ENCODE measurements around the gene MED13L. TPM values are rescaled to one million over a fixed set of nuclear protein-coding genes. Genes with fewer than 3 reads are reported as not detected.

The MED13L gene
- total RNA-seq, 1 donor from 2014 or later = 141 TPM

- peaks cover 50% of the 10 kb centered on the region for H3K4me1 Mint-ChIP-seq (ENCODE audit: low read depth)
- TF ChIP-seq, protein P1, sequence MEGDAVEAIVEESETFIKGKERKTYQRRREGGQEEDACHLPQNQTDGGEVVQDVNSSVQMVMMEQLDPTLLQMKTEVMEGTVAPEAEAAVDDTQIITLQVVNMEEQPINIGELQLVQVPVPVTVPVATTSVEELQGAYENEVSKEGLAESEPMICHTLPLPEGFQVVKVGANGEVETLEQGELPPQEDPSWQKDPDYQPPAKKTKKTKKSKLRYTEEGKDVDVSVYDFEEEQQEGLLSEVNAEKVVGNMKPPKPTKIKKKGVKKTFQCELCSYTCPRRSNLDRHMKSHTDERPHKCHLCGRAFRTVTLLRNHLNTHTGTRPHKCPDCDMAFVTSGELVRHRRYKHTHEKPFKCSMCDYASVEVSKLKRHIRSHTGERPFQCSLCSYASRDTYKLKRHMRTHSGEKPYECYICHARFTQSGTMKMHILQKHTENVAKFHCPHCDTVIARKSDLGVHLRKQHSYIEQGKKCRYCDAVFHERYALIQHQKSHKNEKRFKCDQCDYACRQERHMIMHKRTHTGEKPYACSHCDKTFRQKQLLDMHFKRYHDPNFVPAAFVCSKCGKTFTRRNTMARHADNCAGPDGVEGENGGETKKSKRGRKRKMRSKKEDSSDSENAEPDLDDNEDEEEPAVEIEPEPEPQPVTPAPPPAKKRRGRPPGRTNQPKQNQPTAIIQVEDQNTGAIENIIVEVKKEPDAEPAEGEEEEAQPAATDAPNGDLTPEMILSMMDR (IDR thresholded peaks at IDR 0.05; ENCODE audit: unreplicated experiment) = no peak
- H3K9me3 Mint-ChIP-seq (ENCODE audit: low read depth) = no peaks in the 10 kb centered on the region
- no peak for DNase-seq (ENCODE audit: low spot score, unreplicated experiment)
- H3K4me3 Mint-ChIP-seq (ENCODE audit: low read depth) = no peak overlapping the region
- H3K27ac Mint-ChIP-seq = peak overlapping the region; percentile 15
- no peaks in the 10 kb centered on the region for H3K27me3 Mint-ChIP-seq
- no peaks in the 10 kb centered on the region for H3K36me3 Mint-ChIP-seq (ENCODE audit: insufficient read depth)
Observed at GRCh38 chr12:116161588-116161987, 115.9 kb downstream of the MED13L start.

- no peaks in the 10 kb centered on the region for H3K9me3 Mint-ChIP-seq (ENCODE audit: low read depth)
- peak overlapping the region; percentile 60 for H3K27ac Mint-ChIP-seq
- no peaks in the 10 kb centered on the region for H3K27me3 Mint-ChIP-seq
- DNase-seq (ENCODE audit: low spot score, unreplicated experiment) = no peak
- TF ChIP-seq, protein P1 (IDR thresholded peaks at IDR 0.05; ENCODE audit: unreplicated experiment) = no peak
- H3K4me1 Mint-ChIP-seq (ENCODE audit: low read depth) = peaks cover 50% of the 10 kb centered on the region
- no peak overlapping the region for H3K4me3 Mint-ChIP-seq (ENCODE audit: low read depth)
- no peaks in the 10 kb centered on the region for H3K36me3 Mint-ChIP-seq (ENCODE audit: insufficient read depth)
Observed at GRCh38 chr12:116160883-116161458, 116.5 kb downstream of the MED13L start.

DNA sequence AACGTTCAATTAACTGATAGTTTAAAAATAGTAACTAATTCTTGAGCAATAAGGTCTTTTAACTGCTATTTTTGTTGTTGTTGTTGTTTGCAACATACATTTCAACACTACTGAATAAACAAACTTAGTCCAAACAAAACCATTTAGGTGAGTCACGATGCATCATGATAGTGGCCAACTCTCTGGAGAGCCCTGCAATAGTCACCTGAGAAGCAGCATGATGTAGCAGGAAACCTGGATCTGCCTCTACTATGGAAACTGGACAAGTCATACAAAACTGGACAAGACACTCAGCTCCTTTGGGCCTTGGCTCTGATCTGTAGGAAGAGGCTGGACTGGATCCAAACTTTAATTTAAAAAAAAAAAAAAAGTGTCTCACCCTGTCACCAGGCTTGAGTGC is 117.3 kb downstream of the MED13L start:
- H3K4me3 Mint-ChIP-seq (ENCODE audit: low read depth) = no peak overlapping the region
- no peaks in the 10 kb centered on the region for H3K36me3 Mint-ChIP-seq (ENCODE audit: insufficient read depth)
- no peak overlapping the region for H3K27ac Mint-ChIP-seq
- H3K4me1 Mint-ChIP-seq (ENCODE audit: low read depth) = peaks cover 49% of the 10 kb centered on the region
- no peaks in the 10 kb centered on the region for H3K27me3 Mint-ChIP-seq
- H3K9me3 Mint-ChIP-seq (ENCODE audit: low read depth) = no peaks in the 10 kb centered on the region
- no peak for DNase-seq (ENCODE audit: low spot score, unreplicated experiment)
- TF ChIP-seq, protein P1 (IDR thresholded peaks at IDR 0.05; ENCODE audit: unreplicated experiment) = no peak

DNA sequence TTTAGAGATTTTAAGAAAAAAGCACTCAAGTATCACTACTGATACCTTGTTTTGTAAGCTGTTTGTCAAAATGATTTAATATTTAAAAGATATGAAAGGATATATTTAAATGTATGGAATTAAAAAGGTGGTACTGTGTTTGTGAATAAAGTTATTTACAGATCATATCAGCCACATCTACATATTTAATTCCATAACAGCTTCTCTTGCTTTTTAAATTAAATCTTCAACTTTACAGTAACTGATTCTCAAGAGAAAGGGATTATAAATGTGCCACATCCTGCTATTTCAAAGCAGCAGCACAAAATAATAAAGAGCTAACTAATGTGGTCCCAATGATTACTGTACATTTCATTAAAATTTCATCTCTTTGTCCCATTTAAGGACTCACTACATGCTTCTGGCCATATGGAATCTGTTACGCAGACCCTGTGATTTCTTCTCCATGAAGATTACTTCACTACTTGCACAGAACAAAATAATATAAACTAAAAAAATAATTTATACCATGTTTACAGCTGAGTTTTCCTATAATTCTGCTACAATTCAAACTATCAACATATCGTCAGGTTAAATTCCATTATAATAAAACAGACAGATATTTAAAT is 117.8 kb downstream of the MED13L start:
- Mint-ChIP-seq H3K4me1 (ENCODE audit: low read depth) (peaks cover 47% of the 10 kb centered on the region), H3K27ac (no peak overlapping the region), H3K4me3 (ENCODE audit: low read depth) (no peak overlapping the region), H3K36me3 (ENCODE audit: insufficient read depth) (no peaks in the 10 kb centered on the region), H3K27me3 (no peaks in the 10 kb centered on the region), H3K9me3 (ENCODE audit: low read depth) (no peaks in the 10 kb centered on the region)
- TF ChIP-seq, protein P1 (IDR thresholded peaks at IDR 0.05; ENCODE audit: unreplicated experiment) = no peak
- DNase-seq (ENCODE audit: low spot score, unreplicated experiment) = no peak

DNA sequence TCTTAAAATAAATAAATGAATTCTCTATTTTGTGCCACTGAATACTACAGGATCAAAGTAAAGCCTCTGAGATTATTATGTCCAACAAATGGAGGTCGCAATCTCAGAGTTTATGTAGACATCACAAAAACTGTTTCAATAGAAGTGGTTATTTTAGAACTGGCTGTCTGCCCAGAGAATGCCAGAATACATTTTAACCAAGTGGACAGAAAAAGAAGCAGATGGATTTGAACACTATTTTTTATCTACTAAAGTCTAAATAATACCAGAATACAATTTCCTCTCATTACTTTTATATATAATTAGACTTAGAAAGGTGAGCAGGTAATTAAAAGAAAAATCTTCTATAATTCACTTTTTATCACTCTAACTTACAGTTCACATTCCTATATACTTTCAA is 118.3 kb downstream of the MED13L start:
- H3K27ac Mint-ChIP-seq = no peak overlapping the region
- H3K27me3 Mint-ChIP-seq = no peaks in the 10 kb centered on the region
- no peaks in the 10 kb centered on the region for H3K9me3 Mint-ChIP-seq (ENCODE audit: low read depth)
- peaks cover 43% of the 10 kb centered on the region for H3K4me1 Mint-ChIP-seq (ENCODE audit: low read depth)
- H3K4me3 Mint-ChIP-seq (ENCODE audit: low read depth) = no peak overlapping the region
- H3K36me3 Mint-ChIP-seq (ENCODE audit: insufficient read depth) = no peaks in the 10 kb centered on the region
- TF ChIP-seq, protein P1 (IDR thresholded peaks at IDR 0.05; ENCODE audit: unreplicated experiment) = no peak
- no peak for DNase-seq (ENCODE audit: low spot score, unreplicated experiment)
